Measurements from ENCODE around the gene CARD6. TPM values are rescaled to one million over a fixed set of nuclear protein-coding genes. Genes with fewer than 3 reads are reported as not detected.
A peak's percentile ranks its signal among the peaks of the same experiment; 100 is the strongest.
"Not testable (repeated sequence)": the region's sequence is repeated elsewhere in the genome, so short reads cannot be mapped to it uniquely, and the experiment has no call there.

CARD6 gene
- total RNA-seq, 1 donor from 2014 or later = 24.3 TPM

DNA sequence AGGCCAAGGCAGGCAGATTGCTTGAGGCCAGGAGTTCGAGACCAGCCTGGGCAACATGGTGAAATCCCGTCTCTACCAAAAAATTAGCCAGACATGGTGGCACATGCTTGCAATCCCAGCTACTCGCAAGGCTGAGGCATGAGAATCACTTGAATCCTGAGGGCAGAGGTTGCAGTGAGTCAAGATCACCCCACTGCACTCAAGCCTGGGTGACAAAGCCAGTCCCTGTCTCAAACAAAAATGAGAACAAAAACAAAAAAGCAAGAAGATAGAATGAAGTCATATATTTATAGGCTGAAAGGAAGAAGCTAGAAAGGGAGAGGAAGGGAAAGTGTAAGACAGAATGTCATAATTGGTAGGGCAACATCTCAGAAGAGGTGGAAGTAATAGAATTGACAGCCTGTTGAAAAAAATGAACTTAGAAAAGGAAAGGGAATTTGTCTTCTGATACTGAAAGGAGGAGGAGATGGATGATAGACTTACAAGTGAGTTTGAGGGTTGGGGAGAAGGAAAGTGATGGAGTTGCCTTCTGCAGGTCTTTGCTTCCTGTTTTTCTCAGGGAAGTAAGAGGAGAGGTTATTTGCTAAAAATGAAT lies 32.2 kb downstream of the CARD6 start:
- H3K27ac ChIP-seq = no peak overlapping the region
- H3K4me1 ChIP-seq = no peaks in the 10 kb centered on the region
- no peak overlapping the region for H3K4me3 ChIP-seq
- intact Hi-C loops (cut with DNase I) = no loop called here
- DNase-seq (no peak), ATAC-seq (no peak)
- no peaks in the 10 kb centered on the region for H3K36me3 ChIP-seq
- no peaks in the 10 kb centered on the region for H3K27me3 ChIP-seq (ENCODE audit: low read depth)
- H3K9me3 ChIP-seq = no peaks in the 10 kb centered on the region
- TF ChIP-seq, protein P1, sequence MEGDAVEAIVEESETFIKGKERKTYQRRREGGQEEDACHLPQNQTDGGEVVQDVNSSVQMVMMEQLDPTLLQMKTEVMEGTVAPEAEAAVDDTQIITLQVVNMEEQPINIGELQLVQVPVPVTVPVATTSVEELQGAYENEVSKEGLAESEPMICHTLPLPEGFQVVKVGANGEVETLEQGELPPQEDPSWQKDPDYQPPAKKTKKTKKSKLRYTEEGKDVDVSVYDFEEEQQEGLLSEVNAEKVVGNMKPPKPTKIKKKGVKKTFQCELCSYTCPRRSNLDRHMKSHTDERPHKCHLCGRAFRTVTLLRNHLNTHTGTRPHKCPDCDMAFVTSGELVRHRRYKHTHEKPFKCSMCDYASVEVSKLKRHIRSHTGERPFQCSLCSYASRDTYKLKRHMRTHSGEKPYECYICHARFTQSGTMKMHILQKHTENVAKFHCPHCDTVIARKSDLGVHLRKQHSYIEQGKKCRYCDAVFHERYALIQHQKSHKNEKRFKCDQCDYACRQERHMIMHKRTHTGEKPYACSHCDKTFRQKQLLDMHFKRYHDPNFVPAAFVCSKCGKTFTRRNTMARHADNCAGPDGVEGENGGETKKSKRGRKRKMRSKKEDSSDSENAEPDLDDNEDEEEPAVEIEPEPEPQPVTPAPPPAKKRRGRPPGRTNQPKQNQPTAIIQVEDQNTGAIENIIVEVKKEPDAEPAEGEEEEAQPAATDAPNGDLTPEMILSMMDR (IDR thresholded peaks at IDR 0.05) = no peak

DNA sequence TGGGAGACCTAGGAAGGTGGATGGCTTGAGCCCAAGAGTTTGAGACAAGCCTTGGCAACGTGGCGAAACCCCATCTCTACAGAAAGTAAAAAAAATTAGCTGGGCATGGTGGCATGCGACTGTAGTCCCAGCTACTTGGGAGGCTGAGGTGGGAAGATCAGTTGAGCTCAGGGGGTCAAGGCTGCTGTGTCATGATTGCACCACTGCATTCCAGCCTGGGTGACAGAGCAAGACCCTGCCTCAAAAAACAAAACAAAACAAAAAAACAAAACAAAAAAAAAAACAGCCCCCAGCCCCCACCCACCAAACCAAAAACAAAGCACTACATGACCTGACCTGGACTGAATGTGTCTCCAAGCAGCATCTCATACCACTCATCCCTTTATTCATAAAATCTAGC lies 34.8 kb downstream of the CARD6 start:
- ATAC-seq = no peak
- intact Hi-C loops (cut with DNase I) = no loop called here
- TF ChIP-seq, protein P1 (IDR thresholded peaks at IDR 0.05) = no peak

DNA sequence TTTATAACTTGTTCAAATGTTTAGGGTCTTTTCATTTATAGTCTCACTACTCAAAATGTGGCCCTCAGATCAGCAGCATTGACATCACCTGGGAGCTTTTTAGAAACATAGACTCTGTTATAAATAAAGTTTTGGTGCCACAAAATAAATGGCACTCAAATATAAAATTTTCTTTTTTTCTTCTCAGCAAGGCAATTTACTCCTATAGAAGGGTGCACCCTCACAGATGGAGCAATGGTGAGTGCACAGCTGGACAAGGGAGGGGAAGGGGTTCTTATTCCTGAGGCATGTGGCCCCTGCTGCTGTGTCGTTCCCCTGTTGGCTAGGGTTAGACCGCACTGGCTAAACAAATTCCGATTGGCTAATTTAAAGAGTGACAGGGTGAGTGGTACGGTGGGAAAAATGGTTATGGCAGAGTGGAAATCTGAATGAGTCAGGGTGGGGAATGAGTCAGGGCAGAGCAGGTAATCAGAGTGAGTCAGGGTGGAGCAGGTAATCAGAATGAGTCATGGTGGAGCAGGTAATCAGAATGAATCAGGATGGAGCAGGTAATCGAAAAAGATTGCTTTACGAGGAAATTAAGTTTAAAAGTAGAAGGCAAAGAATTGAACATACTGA lies 36.3 kb downstream of the CARD6 start:
- Histone ChIP-seq H3K4me3 (no peak overlapping the region), H3K4me1 (no peaks in the 10 kb centered on the region), H3K9me3 (no peaks in the 10 kb centered on the region), H3K27ac (no peak overlapping the region), H3K36me3 (no peaks in the 10 kb centered on the region), H3K27me3 (ENCODE audit: low read depth) (no peaks in the 10 kb centered on the region)
- intact Hi-C loops (cut with DNase I) = no loop called here
- TF ChIP-seq, protein P1 (IDR thresholded peaks at IDR 0.05) = no peak
- DNase-seq = no peak
- ATAC-seq = no peak

More for the DNA sequence above, 34.8 kb downstream of the CARD6 start:
- Histone ChIP-seq H3K36me3 (no peaks in the 10 kb centered on the region), H3K9me3 (no peaks in the 10 kb centered on the region), H3K4me3 (no peak overlapping the region), H3K27me3 (ENCODE audit: low read depth) (no peaks in the 10 kb centered on the region), H3K4me1 (no peaks in the 10 kb centered on the region), H3K27ac (no peak overlapping the region)
- no peak for DNase-seq

DNA sequence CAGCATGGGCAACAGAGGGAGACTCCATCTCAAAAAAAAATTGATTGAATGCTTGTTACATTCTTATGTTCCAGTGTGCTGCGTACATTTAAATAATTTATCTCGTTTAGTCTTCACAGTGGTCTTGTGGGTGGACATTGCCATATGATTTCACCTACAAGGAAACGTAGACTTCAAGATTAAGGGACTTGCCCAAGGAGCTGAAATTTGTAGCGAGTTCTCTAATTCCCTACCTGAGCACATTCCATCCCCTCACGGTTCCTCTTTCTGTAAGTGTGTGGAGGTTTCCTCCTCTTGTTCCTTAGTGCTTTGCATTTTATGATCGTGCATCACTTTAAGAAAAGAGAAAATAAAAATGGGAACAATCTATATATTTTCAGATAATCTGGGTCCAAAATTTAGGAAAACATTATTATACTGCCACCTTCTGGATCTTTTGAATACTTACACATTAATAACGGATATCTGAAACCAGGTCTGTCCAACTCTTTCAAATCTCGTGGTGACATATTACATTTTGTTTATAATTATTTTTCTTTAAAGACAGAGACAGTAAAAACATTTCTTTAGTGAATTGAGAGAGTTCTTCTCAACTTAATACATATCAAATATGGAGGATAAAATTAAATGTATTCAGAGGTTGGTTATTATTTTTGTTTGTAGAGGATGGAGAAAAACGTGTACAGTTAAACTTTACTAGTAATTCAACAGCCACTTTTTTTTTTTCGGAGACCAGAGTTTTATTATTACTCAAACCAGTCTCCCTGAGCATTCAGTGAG lies 38.2 kb downstream of the CARD6 start:
- Histone ChIP-seq H3K9me3 (no peaks in the 10 kb centered on the region), H3K27me3 (ENCODE audit: low read depth) (no peaks in the 10 kb centered on the region), H3K27ac (no peak overlapping the region), H3K4me3 (no peak overlapping the region), H3K4me1 (no peaks in the 10 kb centered on the region), H3K36me3 (no peaks in the 10 kb centered on the region)
- TF ChIP-seq, protein P1 (IDR thresholded peaks at IDR 0.05) = peak; percentile 59
- intact Hi-C loops (cut with DNase I) = no loop called here
- no peak for DNase-seq
- no peak for ATAC-seq

DNA sequence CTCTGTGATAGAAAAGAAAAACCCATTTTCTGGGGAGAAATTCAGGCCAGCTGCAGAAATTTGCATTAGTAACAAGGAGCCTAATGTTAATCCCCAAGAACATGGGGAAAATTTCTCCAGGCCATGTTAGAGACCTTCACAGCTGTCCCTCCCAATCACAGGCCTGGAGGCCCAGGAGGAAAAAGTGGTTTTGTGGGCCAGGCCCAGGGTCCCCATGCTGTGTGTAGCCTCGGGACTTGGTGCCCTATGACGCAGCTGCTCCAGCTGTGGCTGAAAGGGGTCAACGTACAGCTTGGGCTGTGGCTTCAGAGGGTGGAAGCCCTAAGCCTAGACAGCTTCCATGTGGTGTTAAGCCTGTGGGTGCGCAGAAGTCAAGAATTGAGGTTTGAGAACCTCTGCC lies 41.1 kb downstream of the CARD6 start:
- Histone ChIP-seq H3K9me3 (no peaks in the 10 kb centered on the region), H3K4me1 (no peaks in the 10 kb centered on the region), H3K4me3 (no peak overlapping the region), H3K36me3 (no peaks in the 10 kb centered on the region), H3K27me3 (ENCODE audit: low read depth) (no peaks in the 10 kb centered on the region), H3K27ac (no peak overlapping the region)
- ATAC-seq = no peak
- TF ChIP-seq, protein P1 (IDR thresholded peaks at IDR 0.05) = no peak
- intact Hi-C loops (cut with DNase I) = no loop called here
- no peak for DNase-seq

DNA sequence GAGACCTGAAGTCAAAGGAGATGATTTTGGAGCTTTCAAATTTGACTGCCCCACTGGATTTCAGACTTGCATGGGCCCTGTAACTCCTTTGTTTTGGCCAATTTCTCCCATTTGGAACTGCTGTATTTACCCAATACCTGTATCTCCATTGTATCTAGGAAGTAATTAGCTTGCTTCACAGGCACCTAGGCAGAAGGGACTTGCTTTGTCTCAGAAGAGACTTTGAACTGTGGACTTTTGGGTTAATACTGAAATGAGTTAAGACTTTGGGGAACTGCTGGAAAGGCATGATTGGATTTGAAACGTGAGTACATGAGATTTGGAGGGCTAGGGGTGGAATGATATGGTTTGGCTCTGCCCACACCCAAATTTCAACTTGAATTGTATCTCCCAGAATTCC lies 41.9 kb downstream of the CARD6 start:
- DNase-seq; H3K4me1 ChIP-seq; ATAC-seq; H3K27me3 ChIP-seq (ENCODE audit: low read depth); H3K36me3 ChIP-seq; intact Hi-C loops (cut with DNase I); H3K4me3 ChIP-seq; H3K9me3 ChIP-seq; H3K27ac ChIP-seq: not testable (repeated sequence)

DNA sequence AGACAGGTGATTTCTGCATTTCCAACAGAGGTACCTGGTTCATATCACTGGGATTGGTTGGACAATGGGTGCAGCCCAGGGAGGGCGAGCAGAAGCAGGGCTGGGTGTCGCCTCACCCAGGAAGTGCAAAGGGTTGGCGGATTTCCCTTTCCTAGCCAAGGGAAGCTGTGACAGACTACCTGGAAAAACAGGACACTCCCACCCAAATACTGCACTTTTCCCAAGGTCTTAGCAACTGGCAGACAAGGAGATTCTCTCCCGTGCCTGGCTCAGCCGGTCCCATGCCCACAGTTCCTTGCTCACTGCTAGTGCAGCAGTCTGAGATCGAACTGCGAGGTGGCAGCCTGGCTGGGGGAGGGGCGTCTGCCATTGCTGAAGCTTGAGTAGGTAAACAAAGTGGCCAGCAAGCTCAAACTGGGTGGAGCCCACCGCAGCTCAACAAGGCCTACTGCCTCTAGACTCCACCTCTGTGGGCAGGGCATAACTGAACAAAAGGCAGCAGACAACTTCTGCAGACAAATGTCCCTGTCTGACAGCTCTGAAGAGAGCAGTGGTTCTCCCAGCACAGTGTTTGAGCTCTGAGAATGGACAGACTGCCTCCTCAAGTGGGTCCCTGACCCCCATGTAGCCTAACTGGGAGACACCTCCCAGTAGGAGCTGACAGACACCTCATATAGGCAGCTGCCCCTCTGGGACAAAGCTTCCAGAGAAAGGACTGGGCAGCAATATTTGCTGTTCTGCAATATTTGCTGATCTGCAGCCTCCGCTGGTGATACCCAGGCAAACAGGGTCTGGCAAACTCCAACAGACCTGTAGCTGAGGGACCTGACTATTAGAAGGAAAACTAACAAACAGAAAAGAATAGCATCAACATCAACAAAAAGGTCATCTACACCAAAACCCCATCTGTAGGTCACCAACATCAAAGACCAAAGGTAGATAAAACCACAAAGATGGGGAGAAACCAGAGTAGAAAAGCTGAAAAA lies 54.6 kb downstream of the CARD6 start:
- ATAC-seq; H3K9me3 ChIP-seq; intact Hi-C loops (cut with DNase I); H3K27me3 ChIP-seq (ENCODE audit: low read depth); DNase-seq; H3K27ac ChIP-seq; H3K36me3 ChIP-seq; H3K4me1 ChIP-seq; H3K4me3 ChIP-seq: not testable (repeated sequence)
